WERI-Rb-1 (cell line): ENCODE measurements around the gene RAB13.

Source experiments
- DNase-seq: peaks from one replicate; pipeline ENCODE4 v3.0.0-alpha.2; 2020
- H3K27ac ChIP-seq: fragments of 250-450 bp; sonication (Bioruptor Pico); 2 replicates; pipeline ENCODE4 v1.5.1; 2020; ENCODE audit warnings: mild to moderate bottlenecking, moderate library complexity
- H3K27me3 ChIP-seq: fragments of 250-450 bp; sonication (Bioruptor Pico); 2 replicates; pipeline ENCODE4 v1.5.1; 2021; ENCODE audit warnings: mild to moderate bottlenecking, low read depth, moderate library complexity; ENCODE audit not compliant: insufficient read depth, severe bottlenecking
- H3K36me3 ChIP-seq: fragments of 250-450 bp; sonication (Bioruptor Pico); 2 replicates; pipeline ENCODE4 v1.5.1; 2020; ENCODE audit warnings: mild to moderate bottlenecking, moderate library complexity
- H3K4me3 ChIP-seq: 2 replicates; pipeline ENCODE4 v1.5.1; 2011; ENCODE audit warnings: low read depth, mild to moderate bottlenecking, control low read depth, low read length
- H3K9me3 ChIP-seq: fragments of 250-450 bp; sonication (Bioruptor Pico); 2 replicates; pipeline ENCODE4 v1.5.1; 2021; ENCODE audit warnings: mild to moderate bottlenecking, moderate library complexity; ENCODE audit not compliant: severe bottlenecking
- CTCF ChIP-seq: IDR thresholded peaks from 2 replicates; pipeline ENCODE4 v1.5.1; 2011; ENCODE audit warnings: low read depth, mild to moderate bottlenecking, control low read depth, inconsistent platforms, low read length

Gene RAB13

GRCh38 chr1:153937331-153937730 is 48.8 kb downstream of the RAB13 start:
- no peaks in the 10 kb centered on the region for H3K9me3 ChIP-seq
- DNase-seq: no peak
- TF ChIP-seq CTCF: no peak
- no peak overlapping the region for H3K27ac ChIP-seq
- H3K36me3 ChIP-seq: peaks cover 99% of the 10 kb centered on the region
- H3K4me3 ChIP-seq: no peak overlapping the region
- no peaks in the 10 kb centered on the region for H3K27me3 ChIP-seq

GRCh38 chr1:153936011-153936802 is 49.9 kb downstream of the RAB13 start:
- H3K4me3 ChIP-seq: no peak overlapping the region
- H3K27ac ChIP-seq: no peak overlapping the region
- DNase-seq: no peak
- H3K36me3 ChIP-seq: peaks cover 97% of the 10 kb centered on the region
- no peaks in the 10 kb centered on the region for H3K9me3 ChIP-seq
- no peaks in the 10 kb centered on the region for H3K27me3 ChIP-seq
- no peak for TF ChIP-seq CTCF

GRCh38 chr1:153934746-153935145 is 51.4 kb downstream of the RAB13 start:
- H3K36me3 ChIP-seq: peaks cover 97% of the 10 kb centered on the region
- H3K27ac ChIP-seq: no peak overlapping the region

GRCh38 chr1:153933955-153934354 is 52.2 kb downstream of the RAB13 start:
- H3K27ac ChIP-seq: no peak overlapping the region
- no peak overlapping the region for H3K4me3 ChIP-seq
- no peaks in the 10 kb centered on the region for H3K9me3 ChIP-seq
- no peaks in the 10 kb centered on the region for H3K27me3 ChIP-seq
- no peak for DNase-seq
- peaks cover 97% of the 10 kb centered on the region for H3K36me3 ChIP-seq
- no peak for TF ChIP-seq CTCF

More at GRCh38 chr1:153934746-153935145, 51.4 kb downstream of the RAB13 start:
- H3K9me3 ChIP-seq: no peaks in the 10 kb centered on the region
- no peak for TF ChIP-seq CTCF
- H3K4me3 ChIP-seq: no peak overlapping the region
- no peaks in the 10 kb centered on the region for H3K27me3 ChIP-seq
- DNase-seq: no peak

GRCh38 chr1:153933430-153933829 is 52.7 kb downstream of the RAB13 start:
- H3K4me3 ChIP-seq: no peak overlapping the region
- peaks cover 94% of the 10 kb centered on the region for H3K36me3 ChIP-seq
- TF ChIP-seq CTCF: no peak
- H3K9me3 ChIP-seq: no peaks in the 10 kb centered on the region
- no peak overlapping the region for H3K27ac ChIP-seq
- no peak for DNase-seq
- no peaks in the 10 kb centered on the region for H3K27me3 ChIP-seq
